H9 (cell line): Measurements from ENCODE around the gene PLA2G1B. TPM values are rescaled to one million over a fixed set of nuclear protein-coding genes. Genes with fewer than 3 reads are reported as not detected.

ENCODE experiments used
- DNase-seq: peaks from one replicate; pipeline ENCODE4 v3.0.0-alpha.2; 2017
- H2AFZ ChIP-seq: one replicate; pipeline ENCODE4 v1.6.1; 2013; ENCODE audit warnings: mild to moderate bottlenecking, low read length, control low read depth, moderate library complexity
- H2AK5ac ChIP-seq: 2 replicates; pipeline ENCODE4 v1.6.1; 2013; ENCODE audit warnings: low read length, control low read depth, mixed read lengths; ENCODE audit not compliant: insufficient read length
- H2BK120ac ChIP-seq: one replicate; pipeline ENCODE4 v1.6.1; 2013; ENCODE audit warnings: low read depth, mild to moderate bottlenecking, low read length, control low read depth, inconsistent platforms; ENCODE audit not compliant: poor library complexity, severe bottlenecking
- H2BK12ac ChIP-seq: 2 replicates; pipeline ENCODE4 v1.6.1; 2013; ENCODE audit warnings: low read length, control low read depth, mixed read lengths, low read depth; ENCODE audit not compliant: insufficient read length
- H2BK15ac ChIP-seq: 2 replicates; pipeline ENCODE4 v1.6.1; 2013; ENCODE audit warnings: low read depth, low read length, control low read depth
- H2BK20ac ChIP-seq: one replicate; pipeline ENCODE4 v1.6.1; 2013; ENCODE audit warnings: low read depth, mild to moderate bottlenecking, low read length, control low read depth, inconsistent platforms; ENCODE audit not compliant: poor library complexity, severe bottlenecking
- H2BK5ac ChIP-seq: 2 replicates; pipeline ENCODE4 v1.6.1; 2013; ENCODE audit warnings: low read length, control low read depth, mixed read lengths; ENCODE audit not compliant: insufficient read length
- H3K14ac ChIP-seq: 2 replicates; pipeline ENCODE4 v1.6.1; 2013; ENCODE audit warnings: low read length, control low read depth; ENCODE audit not compliant: insufficient read depth
- H3K18ac ChIP-seq: 2 replicates; pipeline ENCODE4 v1.6.1; 2013; ENCODE audit warnings: low read depth, mild to moderate bottlenecking, mixed read lengths, low read length, control low read depth; ENCODE audit not compliant: insufficient read length
- H3K23ac ChIP-seq: 2 replicates; pipeline ENCODE4 v1.6.1; 2013; ENCODE audit warnings: low read length, control low read depth, mixed read lengths, low read depth; ENCODE audit not compliant: insufficient read length
- H3K23me2 ChIP-seq: 2 replicates; pipeline ENCODE4 v1.6.1; 2013; ENCODE audit warnings: low read depth, mild to moderate bottlenecking, mixed read lengths, low read length, control low read depth; ENCODE audit not compliant: insufficient read length, poor library complexity, severe bottlenecking
- H3K27ac ChIP-seq: 2 replicates; pipeline ENCODE4 v1.5.1; 2013; ENCODE audit warnings: low read length, control low read depth, mixed read lengths, low read depth; ENCODE audit not compliant: insufficient read length
- H3K27me3 ChIP-seq: 2 replicates; pipeline ENCODE4 v1.6.1; 2013; ENCODE audit warnings: low read length, control low read depth, inconsistent platforms; ENCODE audit not compliant: insufficient read depth
- H3K4ac ChIP-seq: 2 replicates; pipeline ENCODE4 v1.6.1; 2013; ENCODE audit warnings: low read depth, mild to moderate bottlenecking, control low read depth, inconsistent platforms, low read length, moderate library complexity
- H3K4me1 ChIP-seq: 2 replicates; pipeline ENCODE4 v1.6.1; 2013; ENCODE audit warnings: low read length, control low read depth, inconsistent platforms; ENCODE audit not compliant: insufficient read depth
- H3K4me2 ChIP-seq: 2 replicates; pipeline ENCODE4 v1.6.1; 2013; ENCODE audit warnings: low read length, control low read depth, mixed read lengths; ENCODE audit not compliant: insufficient read length, insufficient read depth
- H3K56ac ChIP-seq: 2 replicates; pipeline ENCODE4 v1.6.1; 2013; ENCODE audit warnings: low read depth, mild to moderate bottlenecking, mixed read lengths, low read length, control low read depth; ENCODE audit not compliant: insufficient read length
- H3K79me1 ChIP-seq: 2 replicates; pipeline ENCODE4 v1.6.1; 2013; ENCODE audit warnings: low read depth, mild to moderate bottlenecking, moderate library complexity, low read length, control low read depth, inconsistent platforms; ENCODE audit not compliant: insufficient read depth, poor library complexity, severe bottlenecking
- H3K79me2 ChIP-seq: 2 replicates; pipeline ENCODE4 v1.6.1; 2013; ENCODE audit warnings: low read length, control low read depth, inconsistent platforms; ENCODE audit not compliant: insufficient read depth
- H3K9ac ChIP-seq: 2 replicates; pipeline ENCODE4 v1.6.1; 2013; ENCODE audit warnings: low read length, control low read depth, mixed read lengths; ENCODE audit not compliant: insufficient read length; ENCODE audit errors: extremely low read depth
- H3K9me3 ChIP-seq: one replicate; pipeline ENCODE4 v1.6.1; 2013; ENCODE audit warnings: low read depth, low read length, inconsistent platforms; ENCODE audit not compliant: control insufficient read depth
- H3T11ph ChIP-seq: one replicate; pipeline ENCODE4 v1.6.1; 2013; ENCODE audit warnings: mild to moderate bottlenecking, low read length, control low read depth, inconsistent platforms
- H4K20me1 ChIP-seq: one replicate; pipeline ENCODE4 v1.6.1; 2013; ENCODE audit not compliant: control insufficient read depth, insufficient read length, insufficient read depth
- H4K5ac ChIP-seq: 2 replicates; pipeline ENCODE4 v1.6.1; 2013; ENCODE audit warnings: low read depth, mild to moderate bottlenecking, mixed read lengths, low read length, control low read depth; ENCODE audit not compliant: insufficient read length
- H4K8ac ChIP-seq: replicated peaks from 2 replicates; pipeline ENCODE4 v1.6.1; 2013; ENCODE audit warnings: low read length, control low read depth, mixed read lengths, low read depth; ENCODE audit not compliant: insufficient read length
- H4K91ac ChIP-seq: 2 replicates; pipeline ENCODE4 v1.6.1; 2013; ENCODE audit warnings: low read depth, mild to moderate bottlenecking, moderate library complexity, mixed read lengths, low read length, control low read depth; ENCODE audit not compliant: insufficient read length
- H3K27ac Mint-ChIP-seq, 3 experiments: 2 replicates in 2 of 3; 3 replicates in 1 of 3; pipeline ENCODE4 v1.8.0; 2020 to 2021; ENCODE audit warnings: mixed read lengths in 3 of 3, mild to moderate bottlenecking in 1 of 3, moderate library complexity in 1 of 3
- H3K27me3 Mint-ChIP-seq: 2 replicates; pipeline ENCODE4 v1.8.0; 2021; ENCODE audit warnings: low read depth, mild to moderate bottlenecking, moderate library complexity, mixed read lengths
- H3K36me3 Mint-ChIP-seq, 3 experiments: 2 replicates in 2 of 3; 3 replicates in 1 of 3; pipeline ENCODE4 v1.8.0; 2020 to 2021; ENCODE audit warnings: low read depth in 3 of 3, mixed read lengths in 3 of 3; ENCODE audit not compliant: insufficient read depth in 1 of 3
- H3K4me1 Mint-ChIP-seq, 2 experiments: 2 replicates each; pipeline ENCODE4 v1.8.0; 2020; ENCODE audit warnings: mixed read lengths in 2 of 2
- H3K4me3 Mint-ChIP-seq, 2 experiments: 2 replicates in 1 of 2; 3 replicates in 1 of 2; pipeline ENCODE4 v1.8.0; 2020 to 2021; ENCODE audit warnings: mild to moderate bottlenecking in 2 of 2, mixed read lengths in 2 of 2, moderate library complexity in 1 of 2
- H3K9me3 Mint-ChIP-seq, 2 experiments: 2 replicates in 1 of 2; 3 replicates in 1 of 2; pipeline ENCODE4 v1.8.0; 2020; ENCODE audit warnings: mild to moderate bottlenecking in 2 of 2, mixed read lengths in 2 of 2, moderate library complexity in 1 of 2
- WGBS: extraction: QIAGEN DNeasy Blood & Tissue Kit; methylation state at CpG from one replicate; pipeline ENCODE4 v1.1.7; 2013; ENCODE audit warnings: missing lambda C conversion rate, low lambda C conversion rate, mixed read lengths; ENCODE audit not compliant: insufficient read length; ENCODE audit errors: extremely low coverage; 5-methylcytosine and 5-hydroxymethylcytosine counted together
- total RNA-seq: library from RNA; stranded (reverse); gene quantifications from 2 replicates; pipeline ENCODE4 v1.2.1, GENCODE V29; 2021
- TF ChIP-seq, protein P1 (sequence below): fragments of 200-600 bp; sonication (generic); conservative IDR thresholded peaks from 3 replicates; pipeline ENCODE4 v1.8.0; 2021; ENCODE audit warnings: antibody characterized with exemption, mild to moderate bottlenecking

The PLA2G1B gene
- total RNA-seq, 1 experiment from 2014 or later, result not detected

DNA sequence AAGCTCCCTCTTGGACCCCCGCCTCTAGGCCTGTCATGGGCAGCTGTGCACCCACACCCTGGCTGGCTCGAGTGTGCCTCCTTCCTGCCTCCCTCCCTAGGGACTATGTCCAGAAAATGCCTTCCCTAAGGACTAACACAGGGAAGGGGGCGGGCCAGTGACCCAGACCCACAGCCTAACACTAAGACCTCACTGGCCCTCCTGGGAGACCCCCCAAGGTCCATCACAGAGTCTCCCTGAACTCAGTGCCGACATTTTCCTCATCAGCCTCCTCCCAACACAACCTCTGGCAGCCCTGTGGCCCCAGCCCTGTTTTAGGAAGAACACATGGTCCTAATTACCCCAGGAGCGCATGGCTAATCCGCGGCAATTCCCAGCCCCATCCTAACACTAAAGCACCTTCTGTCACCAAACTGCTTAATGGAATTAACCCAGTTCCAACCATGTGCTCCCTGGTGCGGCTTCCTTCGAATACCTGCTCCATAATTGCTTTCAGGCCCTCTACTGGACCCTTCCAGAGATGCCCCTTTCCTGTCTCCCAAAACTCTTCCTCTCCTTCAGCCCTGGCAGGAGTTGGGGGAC is 35.8 kb upstream of the PLA2G1B start:
- no CpG with 5 or more reads among the region's 9 CpGs for WGBS
- Histone ChIP-seq H3K79me2 (no peaks in the 10 kb centered on the region), H3T11ph (no peak overlapping the region), H2BK15ac (no peak overlapping the region), H3K56ac (no peak overlapping the region), H4K20me1 (peaks cover 5% of the 10 kb centered on the region), H3K23ac (no peak overlapping the region), H3K4me2 (no peak overlapping the region), H3K14ac (no peak overlapping the region), H2BK120ac (no peak overlapping the region), H2BK20ac (no peak overlapping the region), H3K27me3 (no peaks in the 10 kb centered on the region), H3K4me1 (peaks cover 14% of the 10 kb centered on the region; the same call in 1 of the 2 replicates), H4K91ac (no peak overlapping the region), H3K9ac (no peak overlapping the region), H3K9me3 (no peaks in the 10 kb centered on the region), H4K8ac (no peak overlapping the region), H2AK5ac (no peak overlapping the region), H3K79me1 (peaks cover 2% of the 10 kb centered on the region), H2AFZ (no peak overlapping the region), H3K27ac (no peak overlapping the region), H2BK5ac (no peak overlapping the region), H3K4ac (no peak overlapping the region), H2BK12ac (no peak overlapping the region), H3K18ac (no peak overlapping the region), H4K5ac (no peak overlapping the region), H3K23me2 (peaks cover 7% of the 10 kb centered on the region)
- Mint-ChIP-seq H3K4me3 (peak overlapping the region in 1 of 2 experiments; percentile 47; a peak in 2 of 5 replicates), H3K36me3 (peaks cover 32 to 73% (median 71%) of the 10 kb centered on the region in 3 experiments), H3K4me1 (peaks cover 72 to 84% of the 10 kb centered on the region in 2 experiments), H3K27me3 (peaks cover 9% of the 10 kb centered on the region), H3K27ac (peak overlapping the region; percentile 79 to 99 (median 83); a peak in 6 of 7 replicates), H3K9me3 (no peaks in the 10 kb centered on the region)
- DNase-seq, result no peak
- TF ChIP-seq, protein P1, sequence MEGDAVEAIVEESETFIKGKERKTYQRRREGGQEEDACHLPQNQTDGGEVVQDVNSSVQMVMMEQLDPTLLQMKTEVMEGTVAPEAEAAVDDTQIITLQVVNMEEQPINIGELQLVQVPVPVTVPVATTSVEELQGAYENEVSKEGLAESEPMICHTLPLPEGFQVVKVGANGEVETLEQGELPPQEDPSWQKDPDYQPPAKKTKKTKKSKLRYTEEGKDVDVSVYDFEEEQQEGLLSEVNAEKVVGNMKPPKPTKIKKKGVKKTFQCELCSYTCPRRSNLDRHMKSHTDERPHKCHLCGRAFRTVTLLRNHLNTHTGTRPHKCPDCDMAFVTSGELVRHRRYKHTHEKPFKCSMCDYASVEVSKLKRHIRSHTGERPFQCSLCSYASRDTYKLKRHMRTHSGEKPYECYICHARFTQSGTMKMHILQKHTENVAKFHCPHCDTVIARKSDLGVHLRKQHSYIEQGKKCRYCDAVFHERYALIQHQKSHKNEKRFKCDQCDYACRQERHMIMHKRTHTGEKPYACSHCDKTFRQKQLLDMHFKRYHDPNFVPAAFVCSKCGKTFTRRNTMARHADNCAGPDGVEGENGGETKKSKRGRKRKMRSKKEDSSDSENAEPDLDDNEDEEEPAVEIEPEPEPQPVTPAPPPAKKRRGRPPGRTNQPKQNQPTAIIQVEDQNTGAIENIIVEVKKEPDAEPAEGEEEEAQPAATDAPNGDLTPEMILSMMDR, result no peak; the same call in 2 of the 3 replicates
